GM23338 (cell line): ENCODE results near the gene PLXNC1. TPM values are rescaled to one million over a fixed set of nuclear protein-coding genes. Genes with fewer than 3 reads are reported as not detected.

Experiments
- ATAC-seq: fragments of 200-7000 bp; cut with Tn5 transposase; 3 replicates; pipeline ENCODE4 v1.9.1; 2020
- DNase-seq: peaks from one replicate; pipeline ENCODE4 v3.0.0-alpha.2; 2015; ENCODE audit warnings: low spot score
- H2AFZ ChIP-seq: fragments of 200-600 bp; sonication (generic); 2 replicates; pipeline ENCODE4 v1.8.0; 2016; ENCODE audit warnings: antibody characterized with exemption, mild to moderate bottlenecking, moderate library complexity
- H3F3A ChIP-seq: fragments of 200-600 bp; sonication (generic); replicated peaks from 2 replicates; pipeline ENCODE4 v1.8.0; 2017; ENCODE audit warnings: antibody characterized with exemption, mixed run types, low read depth
- H3K27ac ChIP-seq: fragments of 200-600 bp; sonication (generic); 2 replicates; pipeline ENCODE4 v1.6.1; 2016; ENCODE audit warnings: low read depth
- H3K27me3 ChIP-seq: fragments of 200-600 bp; sonication (generic); 2 replicates; pipeline ENCODE4 v1.8.0; 2016; ENCODE audit warnings: mild to moderate bottlenecking, mixed run types, moderate library complexity; ENCODE audit not compliant: insufficient read depth
- H3K36me3 ChIP-seq: fragments of 200-600 bp; sonication (generic); 2 replicates; pipeline ENCODE4 v1.8.0; 2016; ENCODE audit warnings: mild to moderate bottlenecking; ENCODE audit not compliant: insufficient read depth
- H3K4me1 ChIP-seq: fragments of 200-600 bp; sonication (generic); 2 replicates; pipeline ENCODE4 v1.8.0; 2016; ENCODE audit warnings: mild to moderate bottlenecking, moderate library complexity; ENCODE audit not compliant: insufficient read depth
- H3K4me2 ChIP-seq: fragments of 200-600 bp; sonication (generic); 2 replicates; pipeline ENCODE4 v1.7.1; 2017; ENCODE audit warnings: mixed run types
- H3K4me3 ChIP-seq: fragments of 200-600 bp; sonication (generic); 2 replicates; pipeline ENCODE4 v1.6.1; 2016; ENCODE audit warnings: mixed run types
- H3K79me2 ChIP-seq: fragments of 200-600 bp; sonication (generic); replicated peaks from 2 replicates; pipeline ENCODE4 v1.8.0; 2017; ENCODE audit warnings: mild to moderate bottlenecking; ENCODE audit not compliant: insufficient read depth
- H3K9me2 ChIP-seq: fragments of 200-600 bp; sonication (generic); 2 replicates; pipeline ENCODE4 v1.8.0; 2017; ENCODE audit not compliant: insufficient read depth
- H4K20me1 ChIP-seq: fragments of 200-600 bp; sonication (generic); replicated peaks from 2 replicates; pipeline ENCODE4 v1.8.0; 2017; ENCODE audit warnings: mild to moderate bottlenecking; ENCODE audit not compliant: insufficient read depth
- H3K27ac Mint-ChIP-seq: 2 replicates; pipeline ENCODE4 v1.8.0; 2020; ENCODE audit warnings: inconsistent platforms, mild to moderate bottlenecking, moderate library complexity, mixed read lengths
- H3K27me3 Mint-ChIP-seq: 3 replicates; pipeline ENCODE4 v1.8.0; 2022; ENCODE audit warnings: low read depth, mild to moderate bottlenecking, moderate library complexity, mixed read lengths, inconsistent platforms; ENCODE audit not compliant: insufficient read depth, poor library complexity
- H3K36me3 Mint-ChIP-seq: 3 replicates; pipeline ENCODE4 v1.8.0; 2021; ENCODE audit warnings: low read depth, mild to moderate bottlenecking, inconsistent platforms, moderate library complexity, mixed read lengths
- H3K4me1 Mint-ChIP-seq: 3 replicates; pipeline ENCODE4 v1.8.0; 2020; ENCODE audit warnings: mild to moderate bottlenecking, inconsistent platforms, mixed read lengths
- H3K4me3 Mint-ChIP-seq: 3 replicates; pipeline ENCODE4 v1.8.0; 2021; ENCODE audit warnings: moderate library complexity, mild to moderate bottlenecking, inconsistent platforms, mixed read lengths
- H3K9me3 Mint-ChIP-seq: 3 replicates; pipeline ENCODE4 v1.8.0; 2020; ENCODE audit warnings: moderate library complexity, mild to moderate bottlenecking, inconsistent platforms, mixed read lengths
- CREB1 ChIP-seq: fragments of 250-450 bp; sonication (Bioruptor Pico); IDR thresholded peaks from 2 replicates; pipeline ENCODE4 v1.5.0; 2020; ENCODE audit warnings: low read depth, mild to moderate bottlenecking, moderate library complexity
- EZH2 ChIP-seq: fragments of 200-600 bp; sonication (generic); IDR thresholded peaks from one replicate; pipeline ENCODE4 v1.8.0; 2017; ENCODE audit warnings: antibody characterized with exemption, mild to moderate bottlenecking, low read depth; ENCODE audit not compliant: unreplicated experiment
- EZH2phosphoT487 ChIP-seq: fragments of 200-600 bp; sonication (generic); IDR thresholded peaks from one replicate; pipeline ENCODE4 v1.8.1; 2018; ENCODE audit warnings: antibody characterized with exemption; ENCODE audit not compliant: unreplicated experiment
- NANOG ChIP-seq: IDR thresholded peaks from 2 replicates; pipeline ENCODE4 v1.6.1; 2016; ENCODE audit warnings: antibody characterized with exemption, borderline replicate concordance
- POLR2AphosphoS5 ChIP-seq: IDR thresholded peaks from 2 replicates; pipeline ENCODE4 v1.6.1; 2016; ENCODE audit warnings: antibody characterized with exemption, low read depth
- ZNF331 ChIP-seq: fragments of 250-450 bp; sonication (Bioruptor Pico); IDR thresholded peaks from 2 replicates; pipeline ENCODE4 v1.5.0; 2020; ENCODE audit warnings: low read depth, mild to moderate bottlenecking, moderate library complexity
- polyA plus RNA-seq: library from polyadenylated mRNA; unstranded; fragments of >200 nt; fragmentation: Nextera tagmentation; extraction: Ambion mirVana; gene quantifications from 2 replicates; pipeline ENCODE4 v1.2.1, GENCODE V29; 2016
- total RNA-seq: library from RNA; depleted of rRNA; stranded (reverse); fragments of >200 nt; shearing (Covaris generic); gene quantifications from 2 replicates; pipeline ENCODE4 v1.2.3, GENCODE V29; 2014
- TF ChIP-seq, protein P1 (sequence below): IDR thresholded peaks from one replicate; pipeline ENCODE4 v1.6.1; 2018; ENCODE audit warnings: antibody characterized with exemption; ENCODE audit not compliant: unreplicated experiment
- TF ChIP-seq, protein P2 (sequence below): IDR thresholded peaks from 2 replicates; pipeline ENCODE4 v1.6.1; 2016; ENCODE audit warnings: antibody characterized with exemption
- TF ChIP-seq, protein P3 (sequence below): fragments of 250-450 bp; sonication (Bioruptor Pico); IDR thresholded peaks from 2 replicates; pipeline ENCODE4 v1.5.0; 2020; ENCODE audit warnings: mild to moderate bottlenecking, moderate library complexity

The PLXNC1 gene
- total and polyA plus RNA-seq, 2 experiments from 2014 or later: 1.9 to 6.5 TPM

DNA sequence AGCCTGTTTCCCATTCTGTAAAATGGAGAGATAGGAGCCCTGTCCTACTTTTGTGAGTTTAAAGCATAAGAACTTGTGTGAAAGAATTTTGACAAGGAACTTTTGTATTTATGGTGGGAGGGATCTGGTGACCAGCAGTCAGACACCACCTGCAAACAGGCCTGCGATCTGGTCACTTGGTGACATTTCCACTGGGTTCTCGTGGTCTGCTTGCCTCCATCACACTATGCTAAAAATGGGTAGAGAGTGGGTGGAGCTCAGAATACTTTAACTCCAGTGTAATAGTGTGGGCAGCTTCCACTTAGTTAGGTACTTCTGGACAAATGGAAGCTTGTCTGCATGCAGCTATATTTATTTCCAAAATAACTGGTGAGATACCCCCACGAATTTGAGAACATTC is 26.5 kb upstream of the PLXNC1 start:
- Histone ChIP-seq H3K79me2 (no peaks in the 10 kb centered on the region), H3K9me2 (no peaks in the 10 kb centered on the region), H3K4me3 (no peak overlapping the region), H3K36me3 (no peaks in the 10 kb centered on the region), H4K20me1 (no peaks in the 10 kb centered on the region), H3K4me2 (no peak overlapping the region), H2AFZ (no peak overlapping the region), H3K4me1 (no peaks in the 10 kb centered on the region), H3K27ac (no peak overlapping the region), H3K27me3 (no peaks in the 10 kb centered on the region), H3F3A (no peaks in the 10 kb centered on the region)
- Mint-ChIP-seq H3K9me3 (no peaks in the 10 kb centered on the region), H3K27ac (no peak overlapping the region), H3K36me3 (no peaks in the 10 kb centered on the region), H3K4me3 (no peak overlapping the region), H3K27me3 (no peaks in the 10 kb centered on the region), H3K4me1 (peaks cover 14% of the 10 kb centered on the region)
- TF ChIP-seq, protein P1, sequence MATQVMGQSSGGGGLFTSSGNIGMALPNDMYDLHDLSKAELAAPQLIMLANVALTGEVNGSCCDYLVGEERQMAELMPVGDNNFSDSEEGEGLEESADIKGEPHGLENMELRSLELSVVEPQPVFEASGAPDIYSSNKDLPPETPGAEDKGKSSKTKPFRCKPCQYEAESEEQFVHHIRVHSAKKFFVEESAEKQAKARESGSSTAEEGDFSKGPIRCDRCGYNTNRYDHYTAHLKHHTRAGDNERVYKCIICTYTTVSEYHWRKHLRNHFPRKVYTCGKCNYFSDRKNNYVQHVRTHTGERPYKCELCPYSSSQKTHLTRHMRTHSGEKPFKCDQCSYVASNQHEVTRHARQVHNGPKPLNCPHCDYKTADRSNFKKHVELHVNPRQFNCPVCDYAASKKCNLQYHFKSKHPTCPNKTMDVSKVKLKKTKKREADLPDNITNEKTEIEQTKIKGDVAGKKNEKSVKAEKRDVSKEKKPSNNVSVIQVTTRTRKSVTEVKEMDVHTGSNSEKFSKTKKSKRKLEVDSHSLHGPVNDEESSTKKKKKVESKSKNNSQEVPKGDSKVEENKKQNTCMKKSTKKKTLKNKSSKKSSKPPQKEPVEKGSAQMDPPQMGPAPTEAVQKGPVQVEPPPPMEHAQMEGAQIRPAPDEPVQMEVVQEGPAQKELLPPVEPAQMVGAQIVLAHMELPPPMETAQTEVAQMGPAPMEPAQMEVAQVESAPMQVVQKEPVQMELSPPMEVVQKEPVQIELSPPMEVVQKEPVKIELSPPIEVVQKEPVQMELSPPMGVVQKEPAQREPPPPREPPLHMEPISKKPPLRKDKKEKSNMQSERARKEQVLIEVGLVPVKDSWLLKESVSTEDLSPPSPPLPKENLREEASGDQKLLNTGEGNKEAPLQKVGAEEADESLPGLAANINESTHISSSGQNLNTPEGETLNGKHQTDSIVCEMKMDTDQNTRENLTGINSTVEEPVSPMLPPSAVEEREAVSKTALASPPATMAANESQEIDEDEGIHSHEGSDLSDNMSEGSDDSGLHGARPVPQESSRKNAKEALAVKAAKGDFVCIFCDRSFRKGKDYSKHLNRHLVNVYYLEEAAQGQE: no peak
- TF ChIP-seq, protein P2, sequence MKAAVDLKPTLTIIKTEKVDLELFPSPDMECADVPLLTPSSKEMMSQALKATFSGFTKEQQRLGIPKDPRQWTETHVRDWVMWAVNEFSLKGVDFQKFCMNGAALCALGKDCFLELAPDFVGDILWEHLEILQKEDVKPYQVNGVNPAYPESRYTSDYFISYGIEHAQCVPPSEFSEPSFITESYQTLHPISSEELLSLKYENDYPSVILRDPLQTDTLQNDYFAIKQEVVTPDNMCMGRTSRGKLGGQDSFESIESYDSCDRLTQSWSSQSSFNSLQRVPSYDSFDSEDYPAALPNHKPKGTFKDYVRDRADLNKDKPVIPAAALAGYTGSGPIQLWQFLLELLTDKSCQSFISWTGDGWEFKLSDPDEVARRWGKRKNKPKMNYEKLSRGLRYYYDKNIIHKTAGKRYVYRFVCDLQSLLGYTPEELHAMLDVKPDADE: no peak
- TF ChIP-seq EZH2: no peak
- no peak for TF ChIP-seq ZNF331 (CRISPR knock-in tag)
- no peak for TF ChIP-seq POLR2AphosphoS5
- TF ChIP-seq CREB1 (CRISPR knock-in tag): no peak
- TF ChIP-seq EZH2phosphoT487: no peak
- TF ChIP-seq, protein P3, sequence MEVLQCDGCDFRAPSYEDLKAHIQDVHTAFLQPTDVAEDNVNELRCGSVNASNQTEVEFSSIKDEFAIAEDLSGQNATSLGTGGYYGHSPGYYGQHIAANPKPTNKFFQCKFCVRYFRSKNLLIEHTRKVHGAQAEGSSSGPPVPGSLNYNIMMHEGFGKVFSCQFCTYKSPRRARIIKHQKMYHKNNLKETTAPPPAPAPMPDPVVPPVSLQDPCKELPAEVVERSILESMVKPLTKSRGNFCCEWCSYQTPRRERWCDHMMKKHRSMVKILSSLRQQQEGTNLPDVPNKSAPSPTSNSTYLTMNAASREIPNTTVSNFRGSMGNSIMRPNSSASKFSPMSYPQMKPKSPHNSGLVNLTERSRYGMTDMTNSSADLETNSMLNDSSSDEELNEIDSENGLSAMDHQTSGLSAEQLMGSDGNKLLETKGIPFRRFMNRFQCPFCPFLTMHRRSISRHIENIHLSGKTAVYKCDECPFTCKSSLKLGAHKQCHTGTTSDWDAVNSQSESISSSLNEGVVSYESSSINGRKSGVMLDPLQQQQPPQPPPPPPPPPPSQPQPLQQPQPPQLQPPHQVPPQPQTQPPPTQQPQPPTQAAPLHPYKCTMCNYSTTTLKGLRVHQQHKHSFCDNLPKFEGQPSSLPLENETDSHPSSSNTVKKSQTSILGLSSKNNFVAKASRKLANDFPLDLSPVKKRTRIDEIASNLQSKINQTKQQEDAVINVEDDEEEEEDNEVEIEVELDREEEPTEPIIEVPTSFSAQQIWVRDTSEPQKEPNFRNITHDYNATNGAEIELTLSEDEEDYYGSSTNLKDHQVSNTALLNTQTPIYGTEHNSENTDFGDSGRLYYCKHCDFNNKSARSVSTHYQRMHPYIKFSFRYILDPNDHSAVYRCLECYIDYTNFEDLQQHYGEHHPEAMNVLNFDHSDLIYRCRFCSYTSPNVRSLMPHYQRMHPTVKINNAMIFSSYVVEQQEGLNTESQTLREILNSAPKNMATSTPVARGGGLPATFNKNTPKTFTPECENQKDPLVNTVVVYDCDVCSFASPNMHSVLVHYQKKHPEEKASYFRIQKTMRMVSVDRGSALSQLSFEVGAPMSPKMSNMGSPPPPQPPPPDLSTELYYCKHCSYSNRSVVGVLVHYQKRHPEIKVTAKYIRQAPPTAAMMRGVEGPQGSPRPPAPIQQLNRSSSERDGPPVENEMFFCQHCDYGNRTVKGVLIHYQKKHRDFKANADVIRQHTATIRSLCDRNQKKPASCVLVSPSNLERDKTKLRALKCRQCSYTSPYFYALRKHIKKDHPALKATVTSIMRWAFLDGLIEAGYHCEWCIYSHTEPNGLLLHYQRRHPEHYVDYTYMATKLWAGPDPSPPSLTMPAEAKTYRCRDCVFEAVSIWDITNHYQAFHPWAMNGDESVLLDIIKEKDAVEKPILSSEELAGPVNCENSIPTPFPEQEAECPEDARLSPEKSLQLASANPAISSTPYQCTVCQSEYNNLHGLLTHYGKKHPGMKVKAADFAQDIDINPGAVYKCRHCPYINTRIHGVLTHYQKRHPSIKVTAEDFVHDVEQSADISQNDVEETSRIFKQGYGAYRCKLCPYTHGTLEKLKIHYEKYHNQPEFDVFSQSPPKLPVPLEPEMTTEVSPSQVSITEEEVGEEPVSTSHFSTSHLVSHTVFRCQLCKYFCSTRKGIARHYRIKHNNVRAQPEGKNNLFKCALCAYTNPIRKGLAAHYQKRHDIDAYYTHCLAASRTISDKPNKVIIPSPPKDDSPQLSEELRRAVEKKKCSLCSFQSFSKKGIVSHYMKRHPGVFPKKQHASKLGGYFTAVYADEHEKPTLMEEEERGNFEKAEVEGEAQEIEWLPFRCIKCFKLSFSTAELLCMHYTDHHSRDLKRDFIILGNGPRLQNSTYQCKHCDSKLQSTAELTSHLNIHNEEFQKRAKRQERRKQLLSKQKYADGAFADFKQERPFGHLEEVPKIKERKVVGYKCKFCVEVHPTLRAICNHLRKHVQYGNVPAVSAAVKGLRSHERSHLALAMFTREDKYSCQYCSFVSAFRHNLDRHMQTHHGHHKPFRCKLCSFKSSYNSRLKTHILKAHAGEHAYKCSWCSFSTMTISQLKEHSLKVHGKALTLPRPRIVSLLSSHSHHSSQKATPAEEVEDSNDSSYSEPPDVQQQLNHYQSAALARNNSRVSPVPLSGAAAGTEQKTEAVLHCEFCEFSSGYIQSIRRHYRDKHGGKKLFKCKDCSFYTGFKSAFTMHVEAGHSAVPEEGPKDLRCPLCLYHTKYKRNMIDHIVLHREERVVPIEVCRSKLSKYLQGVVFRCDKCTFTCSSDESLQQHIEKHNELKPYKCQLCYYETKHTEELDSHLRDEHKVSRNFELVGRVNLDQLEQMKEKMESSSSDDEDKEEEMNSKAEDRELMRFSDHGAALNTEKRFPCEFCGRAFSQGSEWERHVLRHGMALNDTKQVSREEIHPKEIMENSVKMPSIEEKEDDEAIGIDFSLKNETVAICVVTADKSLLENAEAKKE (CRISPR knock-in tag): no peak
- TF ChIP-seq NANOG: no peak
- ATAC-seq (no peak), DNase-seq (no peak)
